Astrocyte of the spinal cord (primary cell): ENCODE results near the gene MAPK8IP1.

Experiments
- DNase-seq: peaks from one replicate; pipeline ENCODE4 v3.0.0; 2011; ENCODE audit warnings: low read depth, low spot score
- H3K4me3 ChIP-seq: 2 replicates; pipeline ENCODE4 v1.5.1; 2011; ENCODE audit warnings: low read depth, mild to moderate bottlenecking, low read length, moderate library complexity
- CTCF ChIP-seq: IDR thresholded peaks from 2 replicates; pipeline ENCODE4 v1.5.1; 2012; ENCODE audit warnings: low read depth, mild to moderate bottlenecking, low read length, inconsistent platforms
- in situ Hi-C: cut with HindIII; loops from 2 replicates; pipeline ENCODE4 v1.10.0; 2017; ENCODE audit warnings: low sequenced_read_pairs

The MAPK8IP1 gene

GRCh38 chr11:45889555-45889954, 4.1 kb downstream of the MAPK8IP1 start:
- DNase-seq = no peak
- in situ Hi-C loops = no loop called here
- no peak overlapping the region for H3K4me3 ChIP-seq
- TF ChIP-seq CTCF = no peak

GRCh38 chr11:45889966-45890365, 4.5 kb downstream of the MAPK8IP1 start:
- H3K4me3 ChIP-seq = no peak overlapping the region
- no peak for DNase-seq
- no peak for TF ChIP-seq CTCF
- in situ Hi-C loops = no loop called here

- no peak overlapping the region for H3K4me3 ChIP-seq
- DNase-seq = no peak
- in situ Hi-C loops = no loop called here
- no peak for TF ChIP-seq CTCF
Observed at GRCh38 chr11:45890886-45891550, 5.6 kb downstream of the MAPK8IP1 start.

GRCh38 chr11:45892856-45893255, 7.4 kb downstream of the MAPK8IP1 start:
- TF ChIP-seq CTCF = no peak
- no peak overlapping the region for H3K4me3 ChIP-seq
- no peak for DNase-seq
- in situ Hi-C loops = no loop called here

- no peak for TF ChIP-seq CTCF
- in situ Hi-C loops = no loop called here
- H3K4me3 ChIP-seq = no peak overlapping the region
- no peak for DNase-seq
Observed at GRCh38 chr11:45894555-45895247, 9.2 kb downstream of the MAPK8IP1 start.

GRCh38 chr11:45895553-45896259, 10.3 kb downstream of the MAPK8IP1 start:
- in situ Hi-C loops = no loop called here
- H3K4me3 ChIP-seq = no peak overlapping the region
- no peak for TF ChIP-seq CTCF
- DNase-seq = no peak
